HG03280 (cell line): ENCODE data around the gene RBM46.

ENCODE experiments used
- ATAC-seq: cut with Tn5 transposase; IDR thresholded peaks from one replicate; pipeline ENCODE4 v1.9.1; 2021; ENCODE audit warnings: mild to moderate bottlenecking, moderate library complexity; ENCODE audit not compliant: unreplicated experiment

RBM46 gene, protein sequence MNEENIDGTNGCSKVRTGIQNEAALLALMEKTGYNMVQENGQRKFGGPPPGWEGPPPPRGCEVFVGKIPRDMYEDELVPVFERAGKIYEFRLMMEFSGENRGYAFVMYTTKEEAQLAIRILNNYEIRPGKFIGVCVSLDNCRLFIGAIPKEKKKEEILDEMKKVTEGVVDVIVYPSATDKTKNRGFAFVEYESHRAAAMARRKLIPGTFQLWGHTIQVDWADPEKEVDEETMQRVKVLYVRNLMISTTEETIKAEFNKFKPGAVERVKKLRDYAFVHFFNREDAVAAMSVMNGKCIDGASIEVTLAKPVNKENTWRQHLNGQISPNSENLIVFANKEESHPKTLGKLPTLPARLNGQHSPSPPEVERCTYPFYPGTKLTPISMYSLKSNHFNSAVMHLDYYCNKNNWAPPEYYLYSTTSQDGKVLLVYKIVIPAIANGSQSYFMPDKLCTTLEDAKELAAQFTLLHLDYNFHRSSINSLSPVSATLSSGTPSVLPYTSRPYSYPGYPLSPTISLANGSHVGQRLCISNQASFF

DNA sequence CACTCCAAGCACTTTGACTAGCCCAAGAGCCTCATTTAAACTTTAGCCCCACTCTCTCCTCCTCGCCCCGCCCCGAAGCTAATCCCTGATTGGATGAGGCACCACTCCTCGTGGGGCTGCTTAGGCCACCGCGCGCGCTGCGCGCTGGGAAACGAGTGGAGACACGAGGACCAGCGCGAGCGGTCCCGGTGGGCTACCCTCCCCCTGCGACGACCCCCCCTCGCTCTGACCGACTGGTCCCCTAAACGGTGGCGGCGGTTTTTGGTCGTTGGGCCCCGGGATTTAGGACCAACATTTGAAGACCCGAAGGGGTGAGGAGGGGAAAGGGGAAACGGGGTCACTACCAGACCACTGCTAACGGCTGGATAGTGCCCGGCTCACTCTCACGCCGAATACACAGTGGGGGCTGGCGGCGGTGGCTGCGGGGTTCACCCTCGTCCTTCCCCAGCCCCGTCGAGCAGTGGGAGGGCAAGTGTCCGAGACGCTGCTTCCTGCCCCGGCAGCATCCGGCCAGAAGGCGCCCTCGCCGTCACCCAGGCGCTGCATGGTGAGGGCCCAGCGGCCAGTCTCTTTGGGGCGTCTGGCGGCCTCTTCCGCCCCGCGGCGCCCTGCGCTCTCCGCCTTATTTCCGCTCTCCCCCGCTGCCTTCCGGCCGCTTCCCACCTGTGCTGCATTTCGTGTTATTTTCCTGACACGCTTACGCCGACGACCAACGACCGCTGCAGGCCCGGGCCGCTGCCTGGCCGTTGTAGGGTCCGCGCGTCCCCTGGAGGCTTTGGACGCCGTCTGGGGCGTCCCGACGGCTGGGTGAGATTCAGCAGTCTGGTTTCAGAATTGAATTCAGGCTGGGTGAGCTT, at the start of gene RBM46:
RBM46 (plus strand) TSS at position 147 of the 857 bp plus-strand sequence. CDS start 15,481 bp downstream, outside the sequence.
- no peak for ATAC-seq

DNA sequence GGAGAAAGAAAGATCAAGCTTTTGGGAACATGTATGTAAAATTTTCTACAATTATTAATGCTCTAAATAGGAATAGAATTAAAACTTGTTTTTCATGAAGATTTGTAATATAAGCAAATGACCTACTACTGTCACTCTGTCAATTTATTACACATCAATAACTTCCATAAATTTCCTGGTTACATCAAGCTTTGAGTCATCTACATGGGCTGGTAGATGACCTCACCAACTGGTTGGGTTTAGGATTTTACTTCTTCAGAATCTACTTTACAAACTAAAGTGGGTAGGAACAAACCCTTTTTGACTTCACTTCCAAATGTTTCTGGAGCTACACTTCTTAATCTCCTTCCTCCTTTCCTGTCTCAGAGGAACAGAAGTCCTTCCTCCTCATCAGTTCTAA, 49.3 kb upstream of the RBM46 start:
- ATAC-seq: no peak

DNA sequence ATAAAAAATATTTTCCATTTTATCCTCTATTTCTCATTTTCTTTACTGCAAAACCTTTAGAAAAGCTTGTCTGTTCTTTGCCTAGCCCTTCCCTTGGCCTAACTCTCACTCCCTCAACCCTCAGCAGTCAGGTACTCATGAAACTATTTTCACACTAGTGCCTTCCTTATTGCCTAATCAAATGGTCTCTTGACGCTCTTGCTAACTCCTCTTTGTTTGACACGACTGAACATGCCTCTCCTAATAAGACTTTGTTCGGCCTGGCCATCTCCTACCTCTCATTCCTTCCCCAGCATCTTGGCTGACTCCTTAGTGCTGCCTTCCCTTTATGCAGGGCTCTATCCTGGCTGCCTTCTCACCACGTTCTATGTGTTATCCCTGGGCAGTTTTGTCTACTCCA, 48.4 kb upstream of the RBM46 start:
- ATAC-seq: no peak

DNA sequence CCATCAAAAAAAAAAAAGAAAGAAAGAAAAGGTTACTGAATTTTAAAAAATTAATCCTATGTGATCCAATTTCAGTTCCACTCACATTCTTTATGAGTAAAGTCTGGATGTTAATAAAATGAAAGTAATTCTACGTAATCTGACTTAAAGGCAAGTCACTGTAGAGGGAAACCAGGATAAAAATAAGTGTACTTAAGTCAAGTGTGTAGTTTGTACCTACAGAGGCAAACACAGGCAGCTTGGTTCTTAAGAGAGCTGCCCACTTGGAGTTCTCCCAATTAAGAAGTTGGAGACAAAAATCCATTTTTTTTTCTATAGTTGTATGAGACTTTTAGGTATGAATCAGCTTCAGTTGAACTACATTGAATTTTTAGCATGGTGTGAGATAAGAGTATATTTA, 44.3 kb upstream of the RBM46 start:
- no peak for ATAC-seq

DNA sequence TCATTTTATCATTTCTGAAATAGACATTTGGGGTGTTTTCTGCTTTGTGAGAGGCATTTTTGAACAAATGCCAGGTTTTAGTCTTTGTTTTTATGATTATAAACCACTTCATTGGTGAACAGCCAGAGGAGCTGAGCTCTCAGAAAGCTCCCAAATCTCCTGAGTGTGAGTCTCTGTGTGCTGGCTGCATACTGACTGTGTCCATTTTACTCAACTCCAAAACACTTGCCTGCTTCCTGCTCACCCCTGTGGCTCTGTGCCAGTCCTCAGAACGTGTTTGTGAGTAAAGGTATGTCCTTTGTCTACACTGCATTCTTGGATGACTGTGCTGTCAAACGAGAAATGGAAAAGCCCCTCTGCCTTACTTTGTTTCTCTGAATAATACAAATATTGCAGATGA, 42.6 kb upstream of the RBM46 start:
- no peak for ATAC-seq

DNA sequence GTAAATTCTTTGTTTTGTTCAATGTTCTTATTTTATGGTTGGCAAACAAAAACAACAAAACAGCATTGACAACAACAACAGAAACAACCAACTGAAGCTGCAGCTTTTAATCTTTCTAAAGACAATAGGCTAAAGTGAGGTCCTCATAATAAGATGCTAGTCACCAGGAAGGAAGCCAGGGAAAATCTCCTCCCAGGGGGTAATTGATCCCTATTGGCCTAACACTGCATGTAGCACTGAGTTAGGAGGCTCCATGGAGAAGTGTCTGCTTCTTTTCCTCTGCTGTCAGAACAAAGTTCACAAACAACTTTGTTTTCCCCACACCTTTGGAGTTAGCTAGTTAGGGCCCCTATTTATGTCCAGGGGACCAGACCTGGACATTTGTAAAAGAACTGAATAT, 42.0 kb upstream of the RBM46 start:
- no peak for ATAC-seq

DNA sequence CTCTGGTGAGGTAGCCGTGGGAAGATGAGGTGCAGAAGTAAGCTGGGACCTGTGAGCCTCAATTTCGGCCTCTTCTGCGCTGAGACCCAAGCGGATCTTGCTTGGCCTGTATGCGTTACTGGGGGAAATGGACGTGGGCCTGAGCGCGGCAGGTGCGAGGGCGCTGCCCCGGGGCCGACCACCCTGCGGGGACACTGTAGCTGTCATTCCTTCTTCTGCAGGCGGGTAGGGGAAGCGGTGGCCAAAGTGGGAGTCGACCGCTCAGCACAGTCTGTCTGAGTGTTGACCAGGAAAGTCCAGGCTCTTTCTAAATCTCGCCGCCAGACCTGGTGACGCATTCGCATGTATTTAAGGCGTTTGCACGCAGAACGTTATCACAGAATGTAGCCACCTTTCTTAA, 40.6 kb upstream of the RBM46 start:
- ATAC-seq: no peak

DNA sequence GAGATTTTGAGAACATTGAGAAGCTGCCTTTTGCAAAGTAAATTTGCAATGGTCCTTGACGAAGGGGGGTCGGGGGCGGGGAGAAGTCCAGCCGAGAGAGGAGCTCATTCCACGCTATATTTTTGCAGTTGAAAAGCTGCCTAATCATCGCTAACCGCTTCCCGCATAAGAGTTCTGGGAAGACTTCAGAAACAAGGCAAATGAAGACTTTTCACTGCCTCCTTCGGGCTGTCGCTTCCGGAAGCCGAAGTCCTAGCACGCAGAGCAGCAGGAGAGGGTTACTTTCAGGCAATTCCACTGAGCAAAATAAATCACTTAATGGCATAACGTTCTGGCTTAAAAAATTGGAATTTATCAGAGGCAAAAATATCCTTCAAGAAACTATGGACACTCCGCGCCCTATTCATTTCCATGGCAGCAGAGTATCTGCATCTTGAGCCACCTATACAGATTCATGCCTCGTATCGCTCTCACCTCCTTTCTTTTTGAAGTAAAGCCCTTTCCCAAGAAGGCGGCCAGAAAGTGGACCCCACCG, 39.9 kb upstream of the RBM46 start:
- no peak for ATAC-seq

DNA sequence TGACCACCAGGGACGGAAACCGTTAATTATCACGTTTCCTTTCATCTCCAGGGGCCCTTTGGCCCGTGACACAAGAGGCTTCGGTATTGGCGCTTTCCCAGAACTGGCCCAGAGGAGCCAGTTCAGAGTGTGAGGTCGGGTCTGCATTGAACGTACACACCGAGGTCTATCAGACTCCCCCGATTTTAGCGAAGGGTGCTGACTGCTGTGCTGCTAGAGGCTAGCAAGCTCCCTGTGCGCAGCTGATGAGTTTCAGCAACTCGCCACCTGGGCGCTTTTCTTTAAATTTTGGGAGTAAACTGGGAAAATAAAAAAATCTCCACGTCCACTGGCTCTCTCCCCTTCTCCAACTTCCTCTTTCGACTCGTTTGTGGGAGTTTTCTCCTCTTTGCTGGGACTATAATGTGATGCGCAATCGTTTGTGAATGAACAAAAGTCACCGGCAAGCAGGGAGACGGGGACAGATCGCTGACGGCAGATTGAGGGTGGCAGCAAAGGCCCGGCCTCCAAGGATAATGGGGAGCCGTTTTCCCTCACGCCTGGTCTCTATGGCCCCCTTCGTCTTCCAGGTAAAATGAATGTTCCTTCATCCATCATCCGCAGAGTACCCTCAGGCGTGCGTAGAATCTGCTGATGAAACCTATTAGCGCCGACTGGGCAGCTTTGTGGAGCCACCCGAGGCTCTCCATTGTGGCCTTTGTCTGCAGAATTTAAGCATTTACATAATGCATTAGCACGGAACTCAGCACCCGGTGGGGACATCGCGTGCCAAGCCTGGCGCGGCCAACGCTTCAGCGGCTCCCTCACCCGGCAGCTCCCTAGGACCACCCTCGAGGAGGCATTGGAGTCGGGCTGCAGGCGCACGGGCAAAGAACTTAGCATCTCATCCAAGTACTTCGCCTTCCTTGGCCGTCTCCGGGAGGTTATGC, 38.9 kb upstream of the RBM46 start:
- ATAC-seq: no peak

DNA sequence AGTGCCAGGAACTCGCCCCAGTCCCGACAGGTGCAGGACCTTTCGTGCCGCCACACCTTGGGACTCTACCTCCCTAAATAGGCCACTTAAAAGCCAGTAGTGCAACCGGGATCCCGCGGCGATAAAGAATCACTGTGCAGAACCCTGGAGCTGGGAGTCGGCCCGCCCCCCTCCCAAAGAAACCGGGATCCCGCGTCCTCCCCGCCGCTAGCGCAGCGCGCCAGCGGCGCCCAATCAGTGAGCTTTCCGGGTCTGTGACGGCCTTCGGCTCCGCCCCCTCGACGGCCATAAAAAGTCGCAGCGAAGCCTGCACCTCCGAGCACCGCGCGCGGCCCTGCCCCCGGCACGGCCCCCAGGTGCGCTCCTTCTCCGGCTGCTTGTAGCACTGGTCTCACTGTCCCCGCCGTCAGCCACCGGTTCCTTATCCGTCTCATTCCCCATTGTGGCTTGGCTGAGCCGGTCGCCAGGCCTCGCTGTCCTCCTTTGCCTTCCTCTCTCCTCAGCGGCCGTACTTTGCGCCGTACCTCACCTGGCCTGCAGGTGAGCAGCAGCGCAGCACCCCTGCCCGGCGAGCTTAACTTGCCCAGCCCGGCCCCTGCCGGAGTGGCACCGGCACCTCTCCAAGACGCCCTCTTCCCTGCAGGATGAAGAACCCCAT, 37.3 kb upstream of the RBM46 start, which contains the start of gene LRAT:
LRAT (plus strand) TSS at position 318 of the 658 bp plus-strand sequence; CDS start at position 645, 327 bp downstream.
- ATAC-seq: no peak

DNA sequence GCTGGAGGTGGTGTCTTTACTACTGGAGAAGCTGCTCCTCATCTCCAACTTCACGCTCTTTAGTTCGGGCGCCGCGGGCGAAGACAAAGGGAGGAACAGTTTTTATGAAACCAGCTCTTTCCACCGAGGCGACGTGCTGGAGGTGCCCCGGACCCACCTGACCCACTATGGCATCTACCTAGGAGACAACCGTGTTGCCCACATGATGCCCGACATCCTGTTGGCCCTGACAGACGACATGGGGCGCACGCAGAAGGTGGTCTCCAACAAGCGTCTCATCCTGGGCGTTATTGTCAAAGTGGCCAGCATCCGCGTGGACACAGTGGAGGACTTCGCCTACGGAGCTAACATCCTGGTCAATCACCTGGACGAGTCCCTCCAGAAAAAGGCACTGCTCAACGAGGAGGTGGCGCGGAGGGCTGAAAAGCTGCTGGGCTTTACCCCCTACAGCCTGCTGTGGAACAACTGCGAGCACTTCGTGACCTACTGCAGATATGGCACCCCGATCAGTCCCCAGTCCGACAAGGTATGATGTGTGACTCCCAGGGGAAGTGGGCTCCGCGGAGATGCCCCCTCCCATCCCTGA, 36.6 kb upstream of the RBM46 start:
- no peak for ATAC-seq

DNA sequence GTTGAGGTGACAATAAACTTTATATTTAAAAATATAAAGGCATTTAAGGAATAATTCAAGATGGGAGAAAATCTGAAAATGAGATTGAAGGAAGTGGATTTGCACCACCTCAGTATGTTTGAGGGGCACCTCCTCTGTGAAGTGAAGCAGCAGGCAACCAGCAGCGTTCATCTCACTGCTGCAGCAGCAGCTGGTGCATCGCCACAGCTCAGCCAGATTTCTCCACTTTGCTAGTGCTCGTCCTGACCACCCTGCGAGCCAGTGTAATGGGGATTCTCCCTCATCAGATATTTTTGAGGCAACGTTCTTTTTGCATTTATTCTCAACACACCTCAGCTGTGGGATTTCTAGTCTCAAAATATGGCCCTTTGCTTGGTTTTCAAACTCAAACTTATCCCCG, 23.4 kb upstream of the RBM46 start:
- ATAC-seq: no peak

DNA sequence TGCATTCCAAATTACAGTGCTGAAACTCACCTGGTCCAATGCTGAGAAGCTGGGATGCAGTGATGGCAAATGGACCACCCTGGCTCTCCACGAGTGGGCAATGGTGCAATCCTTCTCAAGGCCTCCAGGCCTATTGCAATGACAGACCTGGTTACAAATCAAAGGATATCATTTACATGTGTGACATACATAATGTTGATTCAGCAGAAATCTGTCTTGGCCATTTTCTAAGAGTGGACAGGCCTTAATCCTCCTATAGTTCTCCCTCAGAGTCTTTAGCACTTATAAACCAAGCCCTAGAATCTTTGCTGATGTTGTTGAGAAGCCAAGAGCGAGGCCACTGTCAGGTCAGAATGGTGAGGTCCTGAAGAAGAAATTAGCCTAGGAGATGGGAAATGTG, 20.2 kb upstream of the RBM46 start:
- ATAC-seq: no peak

DNA sequence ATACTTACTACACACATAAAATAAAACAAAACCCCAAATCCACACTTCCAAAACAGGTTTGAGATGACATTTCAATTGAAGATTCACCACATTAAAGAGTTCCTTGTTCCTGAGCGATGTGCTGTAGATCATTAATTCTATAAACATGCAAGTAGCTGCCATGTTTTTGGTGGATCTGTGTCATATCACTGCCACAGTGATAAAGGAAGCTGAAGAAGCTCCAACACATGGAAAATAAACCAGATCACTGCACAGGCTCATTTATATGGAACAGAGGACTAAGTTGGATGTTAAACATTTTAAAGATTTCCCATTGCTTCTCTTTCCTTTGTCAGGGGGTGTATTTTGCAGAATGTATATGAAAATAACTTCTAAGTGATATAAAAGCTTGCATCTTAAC, 2.8 kb upstream of the RBM46 start:
- ATAC-seq: no peak

DNA sequence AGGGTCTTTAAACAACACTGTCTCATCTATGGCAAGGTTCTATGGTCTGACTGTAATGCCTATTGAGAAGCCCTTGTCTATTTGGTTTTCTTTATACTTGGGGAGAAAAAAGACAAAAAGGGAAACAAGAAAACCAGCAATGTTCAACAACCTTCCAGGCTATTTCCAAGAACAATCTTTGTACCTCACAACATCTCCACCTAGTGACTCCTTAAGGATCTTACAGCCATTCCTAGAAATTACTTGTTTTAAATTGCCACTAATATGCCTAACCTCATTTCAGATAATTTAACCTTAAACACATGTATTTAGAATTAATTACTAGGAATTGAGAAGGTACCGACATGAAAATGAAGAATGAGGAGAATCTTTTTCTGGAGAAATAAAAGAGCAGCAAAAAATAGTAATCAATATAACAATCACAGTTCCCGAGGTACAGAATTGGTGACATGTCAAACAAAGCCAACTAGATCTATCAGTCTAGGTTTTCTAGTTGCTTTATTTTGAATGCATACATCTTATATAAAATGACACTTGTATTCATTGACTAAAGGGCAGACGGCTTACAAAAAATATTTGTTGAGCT, 1.6 kb upstream of the RBM46 start:
- ATAC-seq: no peak

DNA sequence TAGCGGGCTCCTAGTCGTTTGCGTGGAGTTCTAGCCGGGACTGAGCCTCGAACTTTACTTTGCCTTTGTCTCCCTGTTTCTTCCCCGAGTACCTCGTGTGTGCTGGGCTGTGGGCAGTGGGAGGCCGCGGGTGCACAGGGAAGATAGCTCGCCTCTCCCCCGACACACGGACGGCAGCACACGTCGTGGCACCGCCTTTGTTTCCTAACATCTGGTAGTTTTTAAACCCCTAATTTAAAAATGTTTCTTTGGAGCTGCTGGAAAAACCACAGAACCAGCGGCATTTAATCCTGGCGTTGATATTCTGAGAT, 866 bp downstream of the RBM46 start:
- ATAC-seq: no peak

DNA sequence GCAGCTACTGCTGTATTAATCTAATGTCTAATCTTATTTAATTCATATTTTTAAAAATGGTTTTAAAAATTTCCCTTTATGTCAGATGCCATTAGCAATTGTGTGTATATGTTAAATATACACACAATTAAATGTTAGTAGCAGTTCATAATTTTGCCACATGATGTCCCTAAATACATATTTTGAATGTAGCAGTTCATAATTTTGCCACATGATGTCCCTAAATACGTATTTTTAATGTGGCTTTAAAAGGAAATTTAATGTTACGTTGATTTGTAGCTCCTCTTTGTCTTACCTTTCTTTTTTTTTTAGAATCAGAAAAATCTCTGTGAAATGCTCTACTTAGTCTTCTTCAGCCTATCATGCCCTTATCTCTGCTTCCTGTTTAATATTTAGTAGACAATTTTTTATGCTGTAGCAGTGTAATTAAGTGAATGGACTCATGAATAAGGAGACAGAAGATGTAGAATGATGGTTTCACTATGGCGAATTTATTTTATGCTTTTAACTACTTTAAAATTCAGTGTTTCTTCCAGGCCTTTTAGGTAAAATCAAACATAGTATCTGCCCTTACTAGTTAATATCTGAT, 26.1 kb downstream of the RBM46 start:
- ATAC-seq: peak; percentile 78

DNA sequence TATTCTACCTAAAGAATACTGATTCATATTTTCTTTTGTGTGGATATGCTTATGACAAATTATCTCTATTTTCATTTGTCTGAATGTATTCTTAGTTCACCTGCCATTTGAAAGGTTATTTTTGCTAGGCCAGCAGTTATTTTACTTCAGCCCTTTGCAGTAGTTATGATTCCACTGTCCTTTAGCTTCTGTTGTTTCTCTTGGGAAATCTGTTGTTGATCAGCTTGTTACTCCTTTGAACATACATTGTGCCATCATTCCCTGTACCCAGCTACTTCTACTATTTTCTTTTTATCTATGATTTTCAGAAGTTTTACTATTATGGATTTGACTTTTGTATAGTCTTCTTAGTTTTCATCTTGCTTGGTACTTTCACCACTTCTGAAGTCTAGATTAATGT, 37.2 kb downstream of the RBM46 start:
- ATAC-seq: no peak

DNA sequence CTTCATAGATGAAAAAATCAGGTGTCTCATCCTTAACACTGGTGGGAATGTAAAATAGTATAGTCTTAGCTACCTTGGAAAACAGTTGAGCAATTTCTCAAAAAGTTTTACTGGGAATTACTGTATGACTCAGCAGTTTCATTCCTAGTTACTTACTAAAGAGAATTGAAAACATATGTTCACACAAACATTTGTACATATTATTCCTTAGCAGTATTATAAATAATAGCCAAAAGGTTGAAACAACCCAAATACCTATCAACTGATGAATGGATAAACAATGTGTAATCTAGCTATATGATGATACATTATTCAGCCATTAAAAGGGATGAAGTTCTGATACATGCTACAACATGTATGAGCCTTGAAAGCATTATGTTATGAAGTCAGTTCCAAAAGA, 41.7 kb downstream of the RBM46 start:
- ATAC-seq: no peak
